Fibroblast of mammary gland (primary cell): ENCODE results near the gene CACNA2D1.

ENCODE experiments used
- DNase-seq: peaks from one replicate; pipeline ENCODE4 v3.0.0-alpha.2; 2010; ENCODE audit warnings: low read depth
- H3K4me3 ChIP-seq: 2 replicates; pipeline ENCODE4 v1.5.1; 2011; ENCODE audit warnings: low read depth, mild to moderate bottlenecking, low read length, moderate library complexity; ENCODE audit not compliant: control insufficient read depth
- CTCF ChIP-seq: conservative IDR thresholded peaks from 2 replicates; pipeline ENCODE4 v1.5.1; 2011; ENCODE audit warnings: low read depth, low read length, inconsistent platforms; ENCODE audit not compliant: control insufficient read depth, insufficient read depth

Gene CACNA2D1

GRCh38 chr7:81924494-81924893, 519.1 kb downstream of the CACNA2D1 start:
- no peak for DNase-seq
- TF ChIP-seq CTCF = no peak
- no peak overlapping the region for H3K4me3 ChIP-seq

DNA sequence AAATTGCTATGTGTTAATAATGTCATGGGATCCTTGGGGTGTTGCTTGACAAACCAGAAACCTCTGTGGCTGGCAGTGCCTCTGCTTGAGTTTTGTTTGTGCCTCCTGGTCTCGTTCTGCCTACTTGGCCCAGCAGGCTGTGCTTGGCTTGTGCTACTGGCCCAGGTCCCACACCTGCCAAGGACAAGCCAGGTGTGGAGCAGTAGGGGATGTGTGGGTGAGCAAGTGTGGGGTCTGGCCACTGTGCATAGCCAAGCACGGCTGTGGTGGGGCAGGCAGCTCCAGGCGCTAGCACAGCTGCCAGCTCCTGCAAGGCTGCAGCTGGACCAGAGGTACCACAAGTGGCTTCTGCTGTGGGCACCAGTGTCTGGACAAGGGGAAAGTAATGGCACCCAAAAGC, 524.1 kb downstream of the CACNA2D1 start:
- no peak for DNase-seq
- H3K4me3 ChIP-seq = no peak overlapping the region
- no peak for TF ChIP-seq CTCF

DNA sequence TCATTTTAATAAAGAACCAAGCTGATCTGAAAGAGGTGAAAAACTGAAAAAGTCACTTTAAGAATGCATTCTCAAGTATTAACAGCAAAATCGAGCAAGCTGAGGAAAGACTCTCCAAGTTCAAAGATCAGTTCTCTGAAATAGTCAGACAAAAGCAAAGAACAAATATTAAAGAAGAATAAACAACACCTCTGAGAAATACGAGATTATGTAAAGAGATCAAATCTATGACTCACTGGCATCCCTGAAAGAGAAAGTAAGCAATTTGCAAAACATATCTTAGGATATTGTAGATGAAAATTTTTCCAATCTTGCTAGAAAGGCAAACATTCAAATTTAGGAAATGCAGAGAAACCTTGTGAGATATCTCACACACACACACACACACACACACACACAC, 535.4 kb downstream of the CACNA2D1 start:
- no peak overlapping the region for H3K4me3 ChIP-seq
- TF ChIP-seq CTCF = no peak
- DNase-seq = peak; percentile 3

DNA sequence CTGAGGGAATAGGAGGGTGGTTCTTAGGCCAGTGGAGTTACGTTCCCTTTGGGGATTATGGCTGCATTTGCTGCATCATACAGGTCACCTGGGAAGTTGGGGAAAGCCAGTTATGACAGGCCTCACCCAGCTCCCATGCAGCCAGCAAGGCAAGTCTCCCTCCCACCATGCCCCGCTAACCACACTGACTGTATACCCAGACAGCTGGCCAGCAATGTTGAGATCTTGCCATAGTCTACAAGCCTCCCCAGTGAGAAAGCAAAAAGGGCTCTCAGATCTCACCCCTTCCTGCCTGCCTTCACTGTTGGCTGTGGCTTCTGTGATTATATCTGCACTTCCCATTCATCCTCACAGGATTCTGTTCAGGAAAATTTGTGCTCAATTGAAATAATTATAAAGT, 540.5 kb downstream of the CACNA2D1 start:
- no peak for DNase-seq
- no peak for TF ChIP-seq CTCF
- H3K4me3 ChIP-seq = no peak overlapping the region

- no peak overlapping the region for H3K4me3 ChIP-seq
- no peak for DNase-seq
- TF ChIP-seq CTCF = no peak
Observed at GRCh38 chr7:81902536-81902935, 541.0 kb downstream of the CACNA2D1 start.
